Measurements from ENCODE around the gene NRXN2. TPM values are rescaled to one million over a fixed set of nuclear protein-coding genes. Genes with fewer than 3 reads are reported as not detected.

The NRXN2 gene
- polyA plus RNA-seq, 1 experiment = 0.20 TPM

- CTCF ChIA-PET = interaction anchor here (2.0 kb wide), 1 partner anchor 31 kb away, joined by 11 read pairs; no protein-coding TSS in a partner anchor
- Histone ChIP-seq H3K27me3 (ENCODE audit: control insufficient read depth, insufficient read depth, low read length) (peaks cover 57% of the 10 kb centered on the region), H3K4me3 (ENCODE audit: low read depth, low read length) (no peak overlapping the region), H3K36me3 (ENCODE audit: control insufficient read depth, insufficient read depth, low read length) (no peaks in the 10 kb centered on the region)
- POLR2A ChIA-PET = no interaction called here
- no peak for DNase-seq (ENCODE audit: low read depth)
- TF ChIP-seq CTCF (IDR thresholded peaks at IDR 0.05; ENCODE audit: insufficient read depth, low read depth, low read length) = no peak
Observed at GRCh38 chr11:64720167-64720566, 2.8 kb downstream of the NRXN2 start.

- H3K36me3 ChIP-seq (ENCODE audit: control insufficient read depth, insufficient read depth, low read length) = no peaks in the 10 kb centered on the region
- POLR2A ChIA-PET = no interaction called here
- CTCF ChIA-PET = interaction anchor here (0.5 to 2.0 kb wide), 2 partner anchors 31 to 424 kb away, joined by 4 to 11 read pairs; no protein-coding TSS in a partner anchor
- no peak for TF ChIP-seq CTCF (IDR thresholded peaks at IDR 0.05; ENCODE audit: insufficient read depth, low read depth, low read length)
- no peak for DNase-seq (ENCODE audit: low read depth)
- no peak overlapping the region for H3K4me3 ChIP-seq (ENCODE audit: low read depth, low read length)
- H3K27me3 ChIP-seq (ENCODE audit: control insufficient read depth, insufficient read depth, low read length) = peaks cover 55% of the 10 kb centered on the region
Observed at GRCh38 chr11:64719406-64719805, 3.6 kb downstream of the NRXN2 start.

DNA sequence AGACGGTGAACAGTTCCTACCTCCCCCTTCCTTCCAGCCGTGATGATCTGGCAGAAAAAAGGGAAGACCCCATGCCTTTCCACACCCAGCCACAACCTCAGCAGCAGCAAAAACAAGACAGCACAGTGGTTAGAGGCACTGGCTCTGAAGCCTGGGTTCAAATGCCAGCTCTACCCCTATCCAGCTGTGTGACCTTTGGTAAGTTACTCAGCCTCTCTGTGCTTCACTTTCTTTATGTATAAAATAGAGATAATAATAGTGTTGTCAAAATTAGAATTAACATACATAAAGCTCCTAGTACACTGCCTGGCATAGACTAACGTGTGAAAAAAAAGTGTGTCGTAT, 4.2 kb downstream of the NRXN2 start:
- ChIA-PET POLR2A (interaction anchor here (0.7 kb wide), 1 partner anchor 67 kb away, joined by 4 read pairs; no protein-coding TSS in a partner anchor), CTCF (interaction anchor here (3.2 kb wide), 1 partner anchor 30 kb away, joined by 13 read pairs; no protein-coding TSS in a partner anchor)
- Histone ChIP-seq H3K36me3 (ENCODE audit: control insufficient read depth, insufficient read depth, low read length) (no peaks in the 10 kb centered on the region), H3K27me3 (ENCODE audit: control insufficient read depth, insufficient read depth, low read length) (peaks cover 61% of the 10 kb centered on the region), H3K4me3 (ENCODE audit: low read depth, low read length) (no peak overlapping the region)
- DNase-seq (ENCODE audit: low read depth) = no peak
- no peak for TF ChIP-seq CTCF (IDR thresholded peaks at IDR 0.05; ENCODE audit: insufficient read depth, low read depth, low read length)

DNA sequence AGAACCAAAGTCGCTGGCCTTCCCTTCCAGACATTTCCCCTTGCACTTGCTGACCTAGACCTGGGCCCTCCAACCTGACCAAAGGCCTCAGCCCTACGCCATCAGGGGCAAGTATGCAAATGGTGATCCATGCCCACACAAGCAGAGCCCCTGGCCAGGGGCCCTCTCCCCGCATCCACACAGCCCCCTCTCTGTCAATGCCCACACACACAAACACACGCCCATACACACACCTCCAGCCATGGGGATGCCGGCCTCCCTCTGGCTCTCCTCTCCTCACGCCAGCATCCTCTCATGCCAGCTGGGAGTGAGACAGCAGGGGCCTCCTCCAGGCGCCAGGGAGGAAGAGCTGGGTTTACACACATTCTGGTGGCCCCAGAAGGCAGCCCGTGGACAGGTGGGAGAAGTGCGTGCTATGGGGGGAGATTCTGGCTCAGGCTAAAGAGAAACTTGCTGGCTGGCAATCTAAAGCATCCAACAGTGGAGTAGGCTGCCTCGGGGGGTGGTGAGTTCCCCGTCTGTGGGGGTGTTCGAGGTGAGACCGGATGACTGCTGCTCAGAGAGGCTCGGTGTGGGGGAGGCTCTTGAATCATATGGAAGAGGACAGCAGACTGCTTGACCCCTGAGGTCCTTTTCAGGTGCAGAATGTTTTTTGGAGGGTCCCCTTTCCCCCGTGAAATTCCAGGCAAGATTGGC, 4.8 kb downstream of the NRXN2 start:
- no peak for TF ChIP-seq CTCF (IDR thresholded peaks at IDR 0.05; ENCODE audit: insufficient read depth, low read depth, low read length)
- ChIA-PET POLR2A (interaction anchor here (0.7 kb wide), 1 partner anchor 67 kb away, joined by 4 read pairs; no protein-coding TSS in a partner anchor), CTCF (interaction anchor here (3.2 kb wide), 1 partner anchor 29 kb away, joined by 13 read pairs; no protein-coding TSS in a partner anchor)
- no peak for DNase-seq (ENCODE audit: low read depth)
- H3K36me3 ChIP-seq (ENCODE audit: control insufficient read depth, insufficient read depth, low read length) = no peaks in the 10 kb centered on the region
- H3K27me3 ChIP-seq (ENCODE audit: control insufficient read depth, insufficient read depth, low read length) = peaks cover 61% of the 10 kb centered on the region
- H3K4me3 ChIP-seq (ENCODE audit: low read depth, low read length) = no peak overlapping the region

- no peak for DNase-seq (ENCODE audit: low read depth)
- POLR2A ChIA-PET = no interaction called here
- TF ChIP-seq CTCF (IDR thresholded peaks at IDR 0.05; ENCODE audit: insufficient read depth, low read depth, low read length) = no peak
- Histone ChIP-seq H3K36me3 (ENCODE audit: control insufficient read depth, insufficient read depth, low read length) (no peaks in the 10 kb centered on the region), H3K27me3 (ENCODE audit: control insufficient read depth, insufficient read depth, low read length) (peaks cover 60% of the 10 kb centered on the region), H3K4me3 (ENCODE audit: low read depth, low read length) (no peak overlapping the region)
- CTCF ChIA-PET = interaction anchor here (2.2 to 3.2 kb wide), 2 partner anchors 26 to 28 kb away, joined by 6 to 13 read pairs; no protein-coding TSS in a partner anchor
Observed at GRCh38 chr11:64717268-64717578, 5.8 kb downstream of the NRXN2 start.
